ENCODE measurements around the gene ERGIC1.

GRCh38 chr5:172802567-172803176 is 31.4 kb upstream of the ERGIC1 start:
- no peak for TF ChIP-seq CBX5 (IDR thresholded peaks at IDR 0.05; ENCODE audit: low read depth, low read length)
- no peak for TF ChIP-seq CEBPB (IDR thresholded peaks at IDR 0.05; ENCODE audit: low read depth, low read length)
- no peak for TF ChIP-seq CTCF (IDR thresholded peaks at IDR 0.05; ENCODE audit: control extremely low read depth in 1 of 3, insufficient read depth in 1 of 3, low read depth in 1 of 3, low read length in 3 of 3)
- TF ChIP-seq TBP (IDR thresholded peaks at IDR 0.05; ENCODE audit: low read depth, low read length): no peak
